Astrocyte (in vitro differentiated cells and primary cell): ENCODE data around the gene BICRA. TPM values are rescaled to one million over a fixed set of nuclear protein-coding genes. Genes with fewer than 3 reads are reported as not detected.
A peak's percentile ranks its signal among the peaks of the same experiment; 100 is the strongest.

Source experiments
- DNase-seq: peaks from one replicate; pipeline ENCODE4 v3.0.0-alpha.2; 2010; ENCODE audit warnings: low read depth
- FAIRE-seq: peaks from 2 replicates; lab custom pipeline; 2011; peaks lifted over from hg19 to GRCh38; lab: Jason Lieb, UNC
- H2AFZ ChIP-seq: 2 replicates; pipeline ENCODE4 v1.6.0; 2012; ENCODE audit warnings: low read depth, low read length, inconsistent platforms
- H3K27ac ChIP-seq: 2 replicates; pipeline ENCODE4 v1.5.1; 2011; ENCODE audit warnings: low read depth, low read length, inconsistent platforms
- H3K27me3 ChIP-seq: 2 replicates; pipeline ENCODE4 v1.6.0; 2011; ENCODE audit warnings: low read length, inconsistent platforms; ENCODE audit not compliant: insufficient read depth
- H3K36me3 ChIP-seq: 2 replicates; pipeline ENCODE4 v1.5.1; 2011; ENCODE audit warnings: low read length, inconsistent platforms; ENCODE audit not compliant: insufficient read depth
- H3K4me1 ChIP-seq: 2 replicates; pipeline ENCODE4 v1.5.1; 2011; ENCODE audit warnings: low read length, inconsistent platforms; ENCODE audit not compliant: insufficient read depth
- H3K4me2 ChIP-seq: 2 replicates; pipeline ENCODE4 v1.6.0; 2012; ENCODE audit warnings: low read length, inconsistent platforms
- H3K4me3 ChIP-seq: 2 replicates; pipeline ENCODE4 v1.5.1; 2011; ENCODE audit warnings: low read depth, mild to moderate bottlenecking, low read length, inconsistent platforms; ENCODE audit not compliant: insufficient read depth
- H3K79me2 ChIP-seq: 2 replicates; pipeline ENCODE4 v1.6.0; 2012; ENCODE audit warnings: mild to moderate bottlenecking, low read length, inconsistent platforms; ENCODE audit not compliant: insufficient read depth
- H3K9ac ChIP-seq: 2 replicates; pipeline ENCODE4 v1.6.0; 2012; ENCODE audit warnings: mild to moderate bottlenecking, low read length, inconsistent platforms
- H3K9me3 ChIP-seq: 2 replicates; pipeline ENCODE4 v1.5.1; 2012; ENCODE audit warnings: low read depth, mild to moderate bottlenecking, low read length, inconsistent platforms; ENCODE audit not compliant: insufficient read depth
- H4K20me1 ChIP-seq: 2 replicates; pipeline ENCODE4 v1.6.0; 2012; ENCODE audit warnings: low read length, inconsistent platforms; ENCODE audit not compliant: insufficient read depth
- H3K27ac Mint-ChIP-seq: one replicate; pipeline ENCODE4 v1.8.0; 2021; ENCODE audit warnings: mild to moderate bottlenecking, mixed read lengths; ENCODE audit not compliant: unreplicated experiment
- H3K27me3 Mint-ChIP-seq: one replicate; pipeline ENCODE4 v1.8.0; 2021; ENCODE audit warnings: low read depth, mixed read lengths; ENCODE audit not compliant: unreplicated experiment
- H3K36me3 Mint-ChIP-seq: one replicate; pipeline ENCODE4 v1.8.0; 2021; ENCODE audit warnings: low read depth, mixed read lengths; ENCODE audit not compliant: unreplicated experiment
- H3K4me1 Mint-ChIP-seq: one replicate; pipeline ENCODE4 v1.8.0; 2021; ENCODE audit warnings: low read depth, mixed read lengths; ENCODE audit not compliant: unreplicated experiment
- H3K4me3 Mint-ChIP-seq: one replicate; pipeline ENCODE4 v1.8.0; 2021; ENCODE audit warnings: mild to moderate bottlenecking, moderate library complexity, mixed read lengths; ENCODE audit not compliant: unreplicated experiment
- H3K9me3 Mint-ChIP-seq: one replicate; pipeline ENCODE4 v1.8.0; 2021; ENCODE audit warnings: mild to moderate bottlenecking, mixed read lengths; ENCODE audit not compliant: unreplicated experiment
- CTCF ChIP-seq: IDR thresholded peaks from 2 replicates; pipeline ENCODE4 v1.5.1; 2011; ENCODE audit warnings: low read depth, mild to moderate bottlenecking, inconsistent platforms, low read length, moderate library complexity; ENCODE audit not compliant: insufficient read depth
- EZH2 ChIP-seq: IDR thresholded peaks from 2 replicates; pipeline ENCODE4 v1.6.1; 2012; ENCODE audit warnings: mild to moderate bottlenecking, low read length, inconsistent platforms; ENCODE audit not compliant: insufficient read depth
- total RNA-seq: library from RNA; stranded (reverse); gene quantifications from 2 replicates; pipeline ENCODE4 v1.2.1, GENCODE V29; 2021

BICRA gene
- total RNA-seq, 1 donor from 2014 or later: 20.7 TPM

DNA sequence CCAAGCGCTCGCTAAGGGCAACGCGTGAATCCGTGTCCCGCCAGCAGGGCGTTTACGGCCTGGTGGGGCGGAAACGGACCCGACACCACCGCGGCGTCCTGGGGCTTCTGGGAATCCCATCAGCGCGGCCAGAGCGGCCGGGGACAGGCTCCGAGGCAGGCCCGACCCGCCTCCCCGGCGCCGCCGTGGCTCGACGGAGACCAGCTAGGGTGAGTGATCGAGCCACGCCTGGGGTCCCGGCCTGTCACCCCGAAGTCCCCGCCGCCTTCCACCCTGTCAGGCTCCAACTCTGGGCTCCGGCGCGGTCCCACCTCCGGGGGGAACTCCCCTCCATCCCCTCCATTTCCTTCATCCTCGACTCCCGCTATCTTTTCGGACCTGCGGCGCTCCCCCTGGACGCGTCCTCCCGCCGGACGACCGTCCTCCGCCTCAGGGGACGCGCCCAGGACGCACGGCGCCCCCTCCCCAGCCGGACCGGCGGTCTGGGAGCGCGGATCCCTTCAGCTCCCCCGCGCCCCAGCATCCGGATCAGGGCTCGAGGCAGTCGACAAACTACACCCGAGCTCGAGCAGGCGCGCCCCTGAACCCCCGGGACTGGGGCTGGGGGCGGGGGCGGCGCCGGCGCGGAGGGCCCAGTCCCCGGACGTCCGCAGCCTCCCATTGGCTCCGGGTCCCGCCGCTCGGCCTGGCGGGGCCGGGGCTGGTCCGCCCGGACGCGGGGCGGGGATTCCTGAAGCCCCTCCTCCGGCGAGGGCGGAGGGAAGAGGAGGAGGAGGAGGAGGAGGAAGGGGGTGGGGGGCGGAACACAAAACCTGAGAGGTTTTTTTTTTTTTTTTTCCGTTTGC lies 638 bp upstream of the BICRA start:
- H3K4me1 ChIP-seq: peaks cover 18% of the 10 kb centered on the region
- H3K27me3 ChIP-seq: no peaks in the 10 kb centered on the region
- no peaks in the 10 kb centered on the region for H3K27me3 Mint-ChIP-seq
- no peaks in the 10 kb centered on the region for H3K9me3 ChIP-seq
- DNase-seq (peak; percentile 77), FAIRE-seq (no peak)
- peak overlapping the region; percentile 93 for H3K4me2 ChIP-seq
- peak overlapping the region; percentile 96 for H3K27ac Mint-ChIP-seq
- peak overlapping the region; percentile 88 for H3K4me3 ChIP-seq
- peaks cover 32% of the 10 kb centered on the region for H4K20me1 ChIP-seq
- H3K79me2 ChIP-seq: peaks cover 49% of the 10 kb centered on the region
- H3K9ac ChIP-seq: peak overlapping the region; percentile 98
- peak overlapping the region; percentile 94 for H3K4me3 Mint-ChIP-seq
- TF ChIP-seq CTCF (no peak), EZH2 (no peak)
- peaks cover 20% of the 10 kb centered on the region for H3K4me1 Mint-ChIP-seq
- H3K27ac ChIP-seq: peak overlapping the region; percentile 88
- H3K36me3 Mint-ChIP-seq: no peaks in the 10 kb centered on the region
- no peaks in the 10 kb centered on the region for H3K36me3 ChIP-seq
- no peaks in the 10 kb centered on the region for H3K9me3 Mint-ChIP-seq
- H2AFZ ChIP-seq: peak overlapping the region; percentile 77

GRCh38 chr19:47609906-47610894 lies 1.3 kb downstream of the BICRA start:
- Mint-ChIP-seq H3K9me3 (no peaks in the 10 kb centered on the region), H3K27ac (peak overlapping the region; percentile 67), H3K27me3 (no peaks in the 10 kb centered on the region), H3K36me3 (peaks cover 2% of the 10 kb centered on the region), H3K4me3 (peak overlapping the region; percentile 83), H3K4me1 (peaks cover 27% of the 10 kb centered on the region)
- Histone ChIP-seq H3K79me2 (peaks cover 68% of the 10 kb centered on the region), H3K4me2 (peak overlapping the region; percentile 92), H3K4me1 (peaks cover 24% of the 10 kb centered on the region), H2AFZ (no peak overlapping the region), H3K9me3 (no peaks in the 10 kb centered on the region), H3K36me3 (no peaks in the 10 kb centered on the region), H3K4me3 (peak overlapping the region; percentile 70), H3K9ac (peak overlapping the region; percentile 89), H3K27me3 (no peaks in the 10 kb centered on the region), H4K20me1 (peaks cover 51% of the 10 kb centered on the region), H3K27ac (peak overlapping the region; percentile 65)
- TF ChIP-seq CTCF (no peak), EZH2 (no peak)
- peak; percentile 16 for DNase-seq
- no peak for FAIRE-seq
